Stimulated activated CD4-positive, alpha-beta T cell treated with anti-CD3 and anti-CD28 coated beads, Interleukin-15, amount 100 ng/mL, for 48 hours (primary cell): ENCODE results near the gene ROBO3.

Source experiments
- DNase-seq, 2 donors: peaks; one replicate each; pipeline ENCODE4 v3.0.0-alpha.2; 2020; ENCODE audit warnings: low read depth in 2 of 2

The ROBO3 gene, protein sequence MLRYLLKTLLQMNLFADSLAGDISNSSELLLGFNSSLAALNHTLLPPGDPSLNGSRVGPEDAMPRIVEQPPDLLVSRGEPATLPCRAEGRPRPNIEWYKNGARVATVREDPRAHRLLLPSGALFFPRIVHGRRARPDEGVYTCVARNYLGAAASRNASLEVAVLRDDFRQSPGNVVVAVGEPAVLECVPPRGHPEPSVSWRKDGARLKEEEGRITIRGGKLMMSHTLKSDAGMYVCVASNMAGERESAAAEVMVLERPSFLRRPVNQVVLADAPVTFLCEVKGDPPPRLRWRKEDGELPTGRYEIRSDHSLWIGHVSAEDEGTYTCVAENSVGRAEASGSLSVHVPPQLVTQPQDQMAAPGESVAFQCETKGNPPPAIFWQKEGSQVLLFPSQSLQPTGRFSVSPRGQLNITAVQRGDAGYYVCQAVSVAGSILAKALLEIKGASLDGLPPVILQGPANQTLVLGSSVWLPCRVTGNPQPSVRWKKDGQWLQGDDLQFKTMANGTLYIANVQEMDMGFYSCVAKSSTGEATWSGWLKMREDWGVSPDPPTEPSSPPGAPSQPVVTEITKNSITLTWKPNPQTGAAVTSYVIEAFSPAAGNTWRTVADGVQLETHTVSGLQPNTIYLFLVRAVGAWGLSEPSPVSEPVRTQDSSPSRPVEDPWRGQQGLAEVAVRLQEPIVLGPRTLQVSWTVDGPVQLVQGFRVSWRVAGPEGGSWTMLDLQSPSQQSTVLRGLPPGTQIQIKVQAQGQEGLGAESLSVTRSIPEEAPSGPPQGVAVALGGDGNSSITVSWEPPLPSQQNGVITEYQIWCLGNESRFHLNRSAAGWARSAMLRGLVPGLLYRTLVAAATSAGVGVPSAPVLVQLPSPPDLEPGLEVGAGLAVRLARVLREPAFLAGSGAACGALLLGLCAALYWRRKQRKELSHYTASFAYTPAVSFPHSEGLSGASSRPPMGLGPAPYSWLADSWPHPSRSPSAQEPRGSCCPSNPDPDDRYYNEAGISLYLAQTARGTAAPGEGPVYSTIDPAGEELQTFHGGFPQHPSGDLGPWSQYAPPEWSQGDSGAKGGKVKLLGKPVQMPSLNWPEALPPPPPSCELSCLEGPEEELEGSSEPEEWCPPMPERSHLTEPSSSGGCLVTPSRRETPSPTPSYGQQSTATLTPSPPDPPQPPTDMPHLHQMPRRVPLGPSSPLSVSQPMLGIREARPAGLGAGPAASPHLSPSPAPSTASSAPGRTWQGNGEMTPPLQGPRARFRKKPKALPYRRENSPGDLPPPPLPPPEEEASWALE (N-terminal part only)

GRCh38 chr11:124865181-124865901, at the start of gene ROBO3:
Gene ROBO3 (plus strand): TSS chr11:124865432. CDS start chr11:124865578, 146 bp downstream.
- no peak for DNase-seq

DNA sequence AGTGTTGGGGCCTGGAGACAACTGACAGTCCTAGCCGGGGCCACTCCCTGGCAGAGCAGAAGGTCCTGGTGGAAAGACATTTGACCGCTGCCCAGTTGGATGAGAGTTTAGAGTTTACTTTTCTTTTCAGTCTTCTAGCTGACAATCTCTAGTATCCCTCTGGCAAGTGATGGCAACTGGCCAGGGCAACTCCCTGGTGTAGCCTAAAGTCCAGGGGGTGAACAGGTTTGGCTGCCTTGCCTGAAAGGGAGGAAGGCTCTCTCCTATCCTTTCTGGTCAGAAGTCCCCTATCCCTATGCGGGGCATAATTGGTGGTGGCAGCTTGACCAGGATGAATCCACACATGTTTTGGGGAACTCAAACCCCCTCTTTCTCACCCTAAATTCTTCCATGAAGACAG, 48.2 kb upstream of the ROBO3 start:
- no peak for DNase-seq

DNA sequence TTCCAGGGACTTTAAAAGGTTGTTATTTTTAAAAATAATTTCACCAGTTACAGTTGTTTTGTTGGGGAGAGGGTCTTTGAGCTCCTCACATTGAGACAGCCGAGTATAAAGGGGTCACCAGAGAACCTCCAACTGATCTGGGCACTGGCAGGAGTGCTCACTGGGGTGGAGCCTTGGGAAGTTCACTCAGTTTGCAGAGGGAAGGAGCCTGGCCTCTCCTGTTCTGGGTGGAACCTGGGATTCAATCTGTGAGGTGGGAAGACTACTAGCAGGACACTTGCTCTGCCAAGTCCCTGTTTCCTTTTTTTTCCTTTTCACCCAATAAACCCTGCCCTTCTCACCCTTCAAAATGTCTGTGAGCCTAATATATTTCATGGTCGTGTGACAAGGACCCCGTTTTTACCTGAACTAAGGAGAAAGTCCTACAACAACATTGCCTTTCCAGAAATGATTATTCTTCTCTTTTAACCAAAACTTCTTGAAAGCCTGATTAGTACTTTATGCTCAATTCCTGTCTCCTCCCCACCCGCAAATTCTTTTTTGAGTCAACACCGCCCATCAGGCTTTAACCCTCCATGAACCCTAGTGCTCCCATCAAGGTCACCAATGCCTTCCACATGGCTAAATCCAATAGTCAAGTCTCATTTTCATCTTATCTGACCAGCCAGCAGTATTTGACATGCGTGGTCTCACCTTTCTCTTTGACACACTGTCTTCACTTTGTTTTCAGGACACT, 43.1 kb upstream of the ROBO3 start:
- DNase-seq = no peak

DNA sequence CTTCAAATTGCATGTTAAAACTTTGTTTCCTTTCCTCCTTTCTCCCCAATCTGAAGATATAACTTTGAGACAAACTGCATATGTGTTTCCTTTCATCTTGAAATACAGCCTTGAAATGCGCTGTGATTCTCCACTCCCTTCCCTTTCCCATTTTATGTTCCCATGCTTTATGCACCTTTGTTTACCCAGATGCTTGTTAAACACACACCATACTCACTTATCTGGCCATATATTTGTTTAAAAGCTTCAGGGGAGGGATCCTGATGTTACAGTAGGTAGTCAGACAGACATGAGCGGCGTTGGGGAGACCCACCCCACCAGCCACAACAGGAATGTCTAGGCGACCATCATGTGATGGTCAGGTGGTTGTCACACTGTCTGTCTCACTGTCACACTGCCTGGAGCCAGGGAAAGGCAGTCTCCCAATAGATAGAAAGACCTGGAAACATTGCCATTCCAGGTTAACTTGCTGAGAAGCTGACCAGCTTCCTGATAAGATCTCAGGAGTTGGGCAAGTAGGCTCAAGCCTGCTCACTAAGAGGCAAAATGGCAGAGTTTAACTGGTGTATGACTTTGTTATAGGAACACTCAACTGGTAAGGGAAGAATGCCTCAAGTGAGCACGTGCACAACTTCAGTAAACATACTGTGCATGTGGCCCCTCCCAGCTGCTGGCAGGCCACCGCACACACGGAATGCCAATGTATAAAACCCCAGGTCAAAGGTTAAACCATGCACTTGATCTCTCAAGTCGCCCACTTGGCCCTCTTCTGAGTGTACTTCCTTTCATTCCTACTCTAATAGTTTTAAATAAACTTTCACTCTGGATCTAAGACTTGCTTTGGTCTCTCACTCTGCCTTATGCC, 41.5 kb upstream of the ROBO3 start:
- no peak for DNase-seq

GRCh38 chr11:124825876-124826275, 39.4 kb upstream of the ROBO3 start:
- no peak for DNase-seq

DNA sequence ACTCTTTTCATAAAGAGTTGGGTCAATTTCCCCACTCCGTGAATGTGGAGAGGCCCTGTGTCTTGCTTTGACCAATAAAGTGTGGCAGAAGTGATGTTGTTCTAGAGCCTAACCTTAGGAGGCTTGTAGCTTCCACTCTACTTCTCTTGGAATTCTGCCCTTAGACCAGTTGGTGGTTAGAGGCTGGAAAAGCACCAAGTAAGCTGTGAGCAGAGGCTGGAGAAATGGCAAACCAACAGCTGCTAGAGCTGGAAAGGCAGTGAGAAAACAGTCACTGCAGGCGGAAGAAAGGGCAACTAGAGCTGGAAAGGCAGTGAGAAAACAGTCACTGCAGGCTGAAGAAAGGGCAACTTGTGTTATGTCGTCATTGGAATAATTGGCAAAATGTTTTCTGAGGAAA, 35.2 kb upstream of the ROBO3 start:
- no peak for DNase-seq

- DNase-seq = no peak
Measured at GRCh38 chr11:124830749-124831148, 34.5 kb upstream of the ROBO3 start.

DNA sequence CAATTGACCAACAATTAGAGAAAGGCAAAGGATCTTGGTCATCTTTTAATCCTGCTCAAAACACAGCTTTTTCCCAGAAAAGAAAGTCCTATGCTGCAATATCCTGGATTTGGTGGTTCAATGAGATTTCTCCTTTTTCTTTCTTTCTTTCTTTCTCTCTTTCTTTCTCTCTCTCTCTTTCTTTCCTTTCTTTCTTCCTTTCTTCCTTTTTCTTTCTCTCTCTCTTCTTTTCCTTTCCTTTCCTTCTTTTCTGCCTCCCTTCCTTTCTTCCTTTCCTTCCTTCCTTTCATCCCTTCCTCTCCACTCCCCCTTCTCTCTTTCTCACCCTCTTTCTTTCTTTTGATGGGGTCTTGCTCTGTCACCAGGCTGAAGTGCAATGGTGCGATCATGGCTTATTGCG, 33.3 kb upstream of the ROBO3 start:
- no peak for DNase-seq

DNA sequence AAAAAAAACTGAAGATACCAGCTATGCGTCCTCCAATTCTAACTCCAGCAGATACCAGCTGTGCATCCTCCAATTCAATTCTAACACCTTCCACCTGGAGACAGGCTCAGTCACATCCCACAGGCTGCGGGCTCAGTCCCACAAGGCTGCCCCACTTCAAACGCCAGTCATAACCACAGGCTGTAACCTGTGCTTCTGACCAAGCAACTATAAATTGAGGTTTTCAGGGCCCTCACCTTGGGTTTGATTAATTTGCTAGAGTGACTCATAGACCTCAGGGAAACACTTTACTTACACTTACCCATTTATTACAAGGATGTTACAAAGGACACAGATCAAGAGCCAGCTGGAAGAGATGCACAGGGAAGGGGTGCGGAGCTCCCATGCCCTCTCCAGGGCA, 32.7 kb upstream of the ROBO3 start:
- DNase-seq = no peak

- DNase-seq = no peak
Measured at GRCh38 chr11:124834526-124835180, 30.6 kb upstream of the ROBO3 start.

- DNase-seq = no peak
Measured at GRCh38 chr11:124835918-124836317, 29.3 kb upstream of the ROBO3 start.

- DNase-seq = no peak
Measured at GRCh38 chr11:124837491-124837856, 27.8 kb upstream of the ROBO3 start.

DNA sequence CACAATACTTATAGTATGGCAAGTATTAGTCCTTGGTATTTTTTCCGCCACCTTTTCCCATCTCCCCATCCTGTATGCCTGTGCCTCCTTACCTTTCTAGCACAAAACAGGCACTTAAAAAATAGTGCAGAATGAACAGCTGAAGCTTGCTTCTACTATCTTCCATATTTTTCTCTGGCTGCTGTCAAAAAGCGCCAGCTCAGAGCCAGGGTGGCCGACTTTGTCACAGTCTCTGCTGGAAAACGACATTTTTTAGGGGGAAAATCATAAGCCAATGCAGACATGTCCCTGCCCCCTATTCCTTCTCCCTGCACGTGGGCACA, 26.5 kb upstream of the ROBO3 start:
- no peak for DNase-seq

GRCh38 chr11:124839128-124839971, 25.9 kb upstream of the ROBO3 start:
- DNase-seq = no peak

DNA sequence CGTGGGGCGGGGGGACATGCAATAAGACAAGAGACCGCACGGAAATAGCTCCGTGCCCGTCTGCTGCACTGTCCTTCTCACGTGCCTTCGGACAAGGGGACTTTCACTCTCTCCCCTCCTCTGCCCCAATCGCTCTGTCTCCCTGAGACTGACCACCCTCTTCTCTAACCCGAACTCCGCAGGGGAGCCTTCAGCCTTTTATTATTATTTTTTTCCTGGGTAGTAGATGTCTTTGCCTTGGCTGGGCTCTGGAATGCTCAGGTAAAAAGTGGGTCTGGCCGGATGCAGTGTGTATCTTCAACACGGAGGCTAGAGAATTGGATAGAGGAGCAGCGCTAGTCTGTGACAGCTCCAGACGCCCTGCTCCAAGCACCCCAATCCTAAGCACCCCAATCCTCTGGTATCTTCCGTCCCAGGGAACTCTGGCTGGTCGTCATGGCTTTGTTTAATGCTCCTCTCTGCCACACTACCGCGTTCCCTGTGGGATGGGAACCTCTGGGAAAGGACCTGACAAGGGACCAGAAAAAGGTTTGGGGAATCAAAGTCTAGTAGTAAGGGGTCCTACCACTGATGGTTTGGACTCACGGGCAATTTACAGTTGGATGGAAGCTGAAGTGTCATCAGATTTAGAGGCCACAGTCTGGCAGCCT, 25.1 kb upstream of the ROBO3 start:
- DNase-seq = no peak

- no peak for DNase-seq
Measured at GRCh38 chr11:124840666-124841065, 24.6 kb upstream of the ROBO3 start.

DNA sequence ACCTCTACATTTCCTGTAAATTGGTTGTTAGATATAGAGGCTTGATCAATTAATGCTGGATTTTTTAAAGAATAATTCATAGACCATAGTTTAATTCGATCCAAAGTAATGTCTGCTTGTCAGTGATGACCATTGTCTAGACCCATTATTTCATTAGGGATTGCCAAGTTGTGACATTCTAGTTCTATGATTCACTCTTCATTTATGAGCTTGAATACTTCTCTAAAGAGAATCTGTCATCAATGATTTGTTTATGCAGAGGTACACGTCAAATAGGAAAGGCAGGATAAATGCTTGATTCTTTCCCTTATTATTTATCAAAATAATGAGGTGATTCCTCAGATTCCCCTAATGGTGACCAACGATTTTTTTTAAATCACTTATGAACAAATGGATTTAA, 24.0 kb upstream of the ROBO3 start:
- DNase-seq = no peak

- DNase-seq = no peak
Measured at GRCh38 chr11:124841840-124842239, 23.4 kb upstream of the ROBO3 start.
